ENCODE measurements around the gene PROK1.

GRCh38 chr1:110477445-110477957 is 26.6 kb downstream of the PROK1 start:
- TF ChIP-seq POLR2A (IDR thresholded peaks at IDR 0.05), result no peak
- TF ChIP-seq EP300 (IDR thresholded peaks at IDR 0.05), result no peak
- no peak for TF ChIP-seq CTCF (IDR thresholded peaks at IDR 0.05)
- no peak for TF ChIP-seq POLR2AphosphoS5 (IDR thresholded peaks at IDR 0.05)

Data from suprapubic skin (tissue), 4 donors.